IPS DF 4.7 (cell line): ENCODE results near the gene MYLK3.
"Not testable (repeated sequence)": the region's sequence is repeated elsewhere in the genome, so short reads cannot be mapped to it uniquely, and the experiment has no call there.

Source experiments
- DNase-seq: peaks from one replicate; pipeline ENCODE4 v3.0.0-alpha.2; 2013; ENCODE audit warnings: low spot score; ENCODE audit errors: extremely low read depth

The MYLK3 gene

GRCh38 chr16:46747777-46748651, at the start of gene MYLK3:
MYLK3 (minus strand) TSS chr16:46748344; CDS start chr16:46748193, 151 bp downstream.
- peak; percentile 36 for DNase-seq

GRCh38 chr16:46797501-46797900, 49.4 kb upstream of the MYLK3 start:
- DNase-seq: no peak

- no peak for DNase-seq
Measured at GRCh38 chr16:46796764-46797269, 48.7 kb upstream of the MYLK3 start.

DNA sequence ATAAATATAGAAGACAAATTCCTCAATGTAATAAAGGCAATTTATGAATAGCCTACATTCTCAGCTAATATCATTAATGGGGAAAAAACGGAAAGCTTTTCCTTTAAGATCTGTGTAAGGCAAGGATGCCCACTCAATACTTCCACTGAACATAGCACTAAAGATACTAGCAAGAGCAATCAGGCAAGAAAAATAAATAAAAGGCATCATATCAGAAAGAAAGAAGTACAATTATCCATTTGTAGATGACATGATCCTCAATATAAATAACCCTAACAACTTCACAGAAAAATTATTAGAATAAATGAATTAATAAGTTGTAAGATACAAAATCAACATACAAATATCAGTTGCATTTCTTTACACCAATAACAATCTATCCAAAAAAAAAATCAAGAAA, 45.7 kb upstream of the MYLK3 start:
- DNase-seq: no peak

DNA sequence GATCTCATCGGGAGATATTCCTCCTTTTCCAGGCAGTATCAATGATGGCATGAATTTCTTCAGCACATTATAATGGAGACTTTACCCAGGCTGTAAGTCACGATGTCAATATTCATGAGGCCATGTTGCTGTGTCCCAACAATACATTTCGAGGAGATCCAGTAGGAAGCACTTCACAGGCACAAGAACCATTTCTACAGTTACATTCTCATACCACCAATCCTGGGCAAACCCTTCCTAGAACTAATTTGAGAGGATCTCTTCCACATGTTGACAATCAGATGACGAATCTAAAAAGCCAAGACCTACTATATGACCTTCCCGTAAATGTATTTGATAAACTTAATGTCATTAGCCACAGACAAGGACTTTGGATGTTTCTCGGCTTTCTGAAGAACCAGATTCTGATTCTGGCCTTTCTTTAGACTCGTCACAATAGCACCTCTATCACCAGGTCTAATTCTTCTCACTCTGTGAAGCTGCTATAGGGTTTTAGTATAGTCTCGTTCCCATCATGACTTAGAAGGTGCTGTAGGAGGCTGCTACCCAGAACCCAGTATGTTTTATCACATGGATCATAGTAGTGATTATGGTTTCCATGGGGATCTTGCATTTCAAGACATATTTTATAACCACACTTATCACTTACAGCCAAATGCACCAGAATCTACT, 42.6 kb upstream of the MYLK3 start:
- DNase-seq: no peak

GRCh38 chr16:46789499-46790414, 41.6 kb upstream of the MYLK3 start:
- no peak for DNase-seq

DNA sequence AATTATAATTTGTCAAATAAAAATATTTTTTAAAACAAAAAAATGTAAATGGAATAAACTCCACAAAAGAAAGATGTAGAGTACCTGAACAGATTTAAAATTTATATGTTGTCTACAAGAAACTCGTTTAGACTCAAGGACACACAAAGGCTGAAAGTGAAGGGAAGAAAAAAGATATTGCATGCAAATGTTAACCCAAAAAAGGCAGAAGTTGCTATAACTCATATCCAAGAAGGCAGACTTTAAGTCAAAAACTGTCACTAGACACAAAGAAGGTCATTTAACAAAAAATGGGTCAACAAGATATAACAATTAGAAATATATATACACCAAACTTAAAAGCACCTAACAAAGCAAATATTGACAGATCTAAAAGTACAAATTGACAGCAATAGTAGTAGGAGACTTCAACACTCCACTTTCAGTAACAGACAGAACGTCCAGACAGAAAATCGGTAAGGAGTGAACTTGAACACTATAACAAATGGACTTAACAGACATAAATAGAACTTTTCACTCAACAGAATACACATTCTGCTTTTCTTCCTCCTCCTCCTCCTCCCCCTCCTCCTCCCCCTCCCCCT, 40.8 kb upstream of the MYLK3 start:
- no peak for DNase-seq

- no peak for DNase-seq
Measured at GRCh38 chr16:46787909-46788308, 39.8 kb upstream of the MYLK3 start.

- DNase-seq: no peak
Measured at GRCh38 chr16:46785076-46785845, 37.1 kb upstream of the MYLK3 start.

DNA sequence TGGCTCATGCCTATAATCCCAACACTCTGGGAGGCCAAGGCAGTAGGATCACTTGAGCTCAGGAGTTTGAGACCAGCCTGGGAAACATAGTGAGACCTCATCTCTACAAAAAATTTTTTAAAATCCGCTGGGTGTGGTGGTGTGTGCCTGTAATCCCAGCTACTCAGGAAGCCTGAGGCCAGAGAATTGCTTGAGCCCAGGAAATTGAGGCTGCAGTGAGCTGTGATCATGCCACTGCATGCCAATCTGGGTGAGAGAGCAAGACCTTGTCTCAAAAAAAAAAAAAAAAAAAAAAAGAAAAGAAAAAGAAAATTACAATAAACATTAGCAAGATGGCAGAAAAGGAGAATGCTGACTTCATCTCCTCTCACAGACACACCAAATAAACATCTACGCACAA, 36.4 kb upstream of the MYLK3 start:
- not testable (repeated sequence) for DNase-seq

DNA sequence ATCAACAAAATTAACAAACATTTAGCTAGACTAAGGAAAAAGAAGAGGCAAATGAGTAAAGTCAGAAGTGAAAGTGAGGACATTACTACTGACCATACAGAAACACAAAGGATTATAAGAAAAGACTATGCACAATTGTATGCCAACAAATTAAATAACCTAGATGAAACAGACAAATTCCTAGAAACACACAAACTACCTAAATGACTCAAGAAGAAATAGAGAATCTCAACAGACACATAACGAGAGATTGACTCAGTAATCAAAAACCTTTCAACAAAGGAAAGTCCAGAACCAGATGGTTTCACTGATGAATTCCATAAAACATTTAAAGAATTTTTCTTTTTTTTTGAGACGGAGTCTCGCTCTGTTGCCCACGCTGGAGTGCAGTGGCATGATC, 35.7 kb upstream of the MYLK3 start:
- no peak for DNase-seq

- DNase-seq: no peak
Measured at GRCh38 chr16:46782320-46782719, 34.2 kb upstream of the MYLK3 start.

GRCh38 chr16:46777804-46778203, 29.7 kb upstream of the MYLK3 start:
- no peak for DNase-seq

DNA sequence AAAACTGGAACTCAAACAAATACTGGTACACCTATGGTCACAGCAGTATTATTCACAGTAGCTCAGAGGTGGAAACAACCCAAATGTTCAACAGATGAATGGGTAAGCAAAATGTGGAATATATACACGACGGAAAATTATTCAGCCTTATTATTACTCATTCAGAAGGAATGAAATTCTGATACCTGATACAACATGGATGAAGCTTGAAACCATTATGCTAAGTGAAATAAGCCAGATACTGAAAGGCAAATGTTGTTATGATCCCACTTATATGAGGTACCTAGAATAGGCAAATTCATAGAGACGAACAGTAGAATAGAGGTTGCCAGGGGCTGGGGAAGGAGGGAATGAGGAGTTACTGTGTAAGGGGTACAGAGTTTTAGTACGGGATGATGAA, 27.1 kb upstream of the MYLK3 start:
- DNase-seq: no peak

- no peak for DNase-seq
Measured at GRCh38 chr16:46774743-46775177, 26.6 kb upstream of the MYLK3 start.

DNA sequence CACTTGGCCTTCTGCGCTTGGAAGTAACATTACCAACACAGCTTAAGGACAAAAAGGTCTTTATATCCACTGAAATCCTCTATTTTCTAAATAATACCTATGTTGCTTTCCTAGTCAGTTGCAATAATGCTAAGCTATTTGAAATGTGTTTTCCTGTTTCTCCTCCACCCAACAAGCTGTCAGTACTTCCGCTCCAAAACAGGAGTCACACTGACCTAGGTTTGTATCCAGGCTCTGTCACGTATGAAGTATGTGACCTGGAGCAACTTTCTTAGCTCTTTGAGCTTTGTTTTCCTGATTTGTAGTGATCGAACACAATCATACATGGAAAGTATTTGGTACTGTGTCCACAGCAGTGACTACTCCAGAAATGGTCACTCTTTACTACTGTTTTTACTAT, 24.3 kb upstream of the MYLK3 start:
- DNase-seq: no peak

DNA sequence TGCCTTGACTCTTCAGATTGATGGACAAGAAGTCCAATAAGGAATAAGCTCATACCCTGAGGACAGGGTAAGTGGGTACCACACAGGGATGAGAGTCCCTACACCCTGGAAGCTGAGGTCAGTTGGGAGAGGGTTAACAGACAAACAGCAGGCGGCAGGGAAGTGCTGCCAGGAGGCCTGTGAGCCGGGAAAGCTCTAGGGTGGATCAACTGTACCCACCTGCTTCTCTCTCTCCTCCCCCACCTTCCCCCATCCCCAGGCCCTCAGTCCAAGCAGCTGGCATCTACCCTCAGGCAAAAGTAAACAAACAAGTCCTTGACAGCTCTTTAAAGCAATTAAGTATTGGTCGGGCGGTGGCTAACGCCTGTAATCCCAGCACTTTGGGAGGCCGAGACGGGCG, 20.7 kb upstream of the MYLK3 start:
- no peak for DNase-seq

DNA sequence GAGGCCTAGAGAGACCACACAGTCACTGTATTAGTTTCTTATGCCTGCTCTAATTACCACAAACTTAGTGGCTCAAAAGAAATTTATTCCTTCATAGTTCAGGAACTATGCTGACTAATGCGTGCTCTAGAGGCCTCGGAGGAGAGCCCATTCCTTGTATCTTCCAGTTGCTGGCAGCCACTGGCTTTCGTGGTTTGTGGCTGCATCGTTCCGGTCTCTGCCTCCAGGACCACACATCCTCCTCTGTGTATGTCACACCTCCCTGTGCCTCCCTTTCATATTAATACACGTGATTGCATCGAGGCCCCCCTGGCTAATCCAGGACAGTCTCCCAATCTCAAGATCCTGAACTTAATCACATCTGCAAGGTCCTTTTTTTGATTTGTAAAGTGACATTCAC, 16.9 kb upstream of the MYLK3 start:
- no peak for DNase-seq

- no peak for DNase-seq
Measured at GRCh38 chr16:46763147-46763546, 15.0 kb upstream of the MYLK3 start.

GRCh38 chr16:46762583-46762982, 14.4 kb upstream of the MYLK3 start:
- no peak for DNase-seq
